Measurements from ENCODE around the gene C1orf21. TPM values are rescaled to one million over a fixed set of nuclear protein-coding genes. Genes with fewer than 3 reads are reported as not detected.

Gene C1orf21
- polyA plus RNA-seq, 1 donor (not counting 4 experiments of a cell fraction or from before 2014, with no cell fraction given) = 44.3 TPM

- Histone ChIP-seq H3K9me3 (ENCODE audit: control insufficient read depth, low read depth, low read length) (no peaks in the 10 kb centered on the region), H3K27me3 (ENCODE audit: control insufficient read depth, extremely low read depth, insufficient read depth, low read length) (no peaks in the 10 kb centered on the region), H3K4me3 (ENCODE audit: control insufficient read depth in 2 of 3, extremely low read depth in 1 of 3, insufficient read depth in 2 of 3, low read depth in 1 of 3, low read length in 3 of 3) (no peak overlapping the region), H2AFZ (ENCODE audit: control insufficient read depth, low read length) (no peak overlapping the region), H3K36me3 (ENCODE audit: control insufficient read depth in 2 of 2, extremely low read depth in 1 of 2, insufficient read depth in 2 of 2, low read length in 2 of 2) (peaks cover 1 to 4% of the 10 kb centered on the region in 2 experiments), H3K79me2 (ENCODE audit: control insufficient read depth, insufficient read depth, low read length) (no peaks in the 10 kb centered on the region), H3K9me1 (ENCODE audit: control insufficient read depth, extremely low read depth, insufficient read depth, low read length) (no peaks in the 10 kb centered on the region), H3K4me1 (ENCODE audit: control insufficient read depth, extremely low read depth, insufficient read depth, low read length) (no peaks in the 10 kb centered on the region), H3K27ac (ENCODE audit: control insufficient read depth, insufficient read depth, low read length) (no peak overlapping the region), H4K20me1 (ENCODE audit: control insufficient read depth, extremely low read depth, insufficient read depth, low read length) (no peaks in the 10 kb centered on the region), H3K4me2 (ENCODE audit: control insufficient read depth, extremely low read depth, insufficient read depth, low read depth, low read length) (no peak overlapping the region), H3K9ac (ENCODE audit: control insufficient read depth, extremely low read depth, insufficient read depth, low read length) (no peak overlapping the region)
- TF ChIP-seq CTCF (optimal IDR thresholded peaks at IDR 0.05 in 1 of 3, IDR thresholded peaks at IDR 0.05 in 1 of 3, conservative IDR thresholded peaks at IDR 0.05 in 1 of 3; ENCODE audit: extremely low read depth in 1 of 3, insufficient read depth in 2 of 3, low read length in 3 of 3) (no peak), EZH2 (IDR thresholded peaks at IDR 0.05; ENCODE audit: low read length) (no peak)
- FAIRE-seq = no peak
- dilution Hi-C loops (cut with MboI; ENCODE audit: extremely low pct_ligation_motif_present, low sequenced_read_pairs) = no loop called here
- no peak for DNase-seq (ENCODE audit: low read depth, low spot score)
These were observed 181.3 kb downstream of the C1orf21 start for GRCh38 chr1:184568148-184568547.

GRCh38 chr1:184569106-184569505, 182.3 kb downstream of the C1orf21 start:
- no peaks in the 10 kb centered on the region for H3K4me1 ChIP-seq (ENCODE audit: control insufficient read depth, extremely low read depth, insufficient read depth, low read length)
- H3K79me2 ChIP-seq (ENCODE audit: control insufficient read depth, insufficient read depth, low read length) = no peaks in the 10 kb centered on the region
- no peak overlapping the region for H3K4me2 ChIP-seq (ENCODE audit: control insufficient read depth, extremely low read depth, insufficient read depth, low read depth, low read length)
- no peak overlapping the region for H3K4me3 ChIP-seq (ENCODE audit: control insufficient read depth in 2 of 3, extremely low read depth in 1 of 3, insufficient read depth in 2 of 3, low read depth in 1 of 3, low read length in 3 of 3)
- H3K9me3 ChIP-seq (ENCODE audit: control insufficient read depth, low read depth, low read length) = no peaks in the 10 kb centered on the region
- no peaks in the 10 kb centered on the region for H3K9me1 ChIP-seq (ENCODE audit: control insufficient read depth, extremely low read depth, insufficient read depth, low read length)
- no peak overlapping the region for H3K27ac ChIP-seq (ENCODE audit: control insufficient read depth, insufficient read depth, low read length)
- TF ChIP-seq EZH2 (IDR thresholded peaks at IDR 0.05; ENCODE audit: low read length) = no peak
- TF ChIP-seq CTCF (optimal IDR thresholded peaks at IDR 0.05 in 1 of 3, IDR thresholded peaks at IDR 0.05 in 1 of 3, conservative IDR thresholded peaks at IDR 0.05 in 1 of 3; ENCODE audit: extremely low read depth in 1 of 3, insufficient read depth in 2 of 3, low read length in 3 of 3) = no peak
- no peaks in the 10 kb centered on the region for H3K27me3 ChIP-seq (ENCODE audit: control insufficient read depth, extremely low read depth, insufficient read depth, low read length)
- H2AFZ ChIP-seq (ENCODE audit: control insufficient read depth, low read length) = no peak overlapping the region
- no peak for DNase-seq (ENCODE audit: low read depth, low spot score)
- dilution Hi-C loops (cut with MboI; ENCODE audit: extremely low pct_ligation_motif_present, low sequenced_read_pairs) = no loop called here
- H3K36me3 ChIP-seq (ENCODE audit: control insufficient read depth in 2 of 2, extremely low read depth in 1 of 2, insufficient read depth in 2 of 2, low read length in 2 of 2) = peaks cover 1 to 4% of the 10 kb centered on the region in 2 experiments
- H3K9ac ChIP-seq (ENCODE audit: control insufficient read depth, extremely low read depth, insufficient read depth, low read length) = no peak overlapping the region
- no peak for FAIRE-seq
- no peaks in the 10 kb centered on the region for H4K20me1 ChIP-seq (ENCODE audit: control insufficient read depth, extremely low read depth, insufficient read depth, low read length)
